ENCODE results near the gene SIM1.

- TF ChIP-seq, protein P1, sequence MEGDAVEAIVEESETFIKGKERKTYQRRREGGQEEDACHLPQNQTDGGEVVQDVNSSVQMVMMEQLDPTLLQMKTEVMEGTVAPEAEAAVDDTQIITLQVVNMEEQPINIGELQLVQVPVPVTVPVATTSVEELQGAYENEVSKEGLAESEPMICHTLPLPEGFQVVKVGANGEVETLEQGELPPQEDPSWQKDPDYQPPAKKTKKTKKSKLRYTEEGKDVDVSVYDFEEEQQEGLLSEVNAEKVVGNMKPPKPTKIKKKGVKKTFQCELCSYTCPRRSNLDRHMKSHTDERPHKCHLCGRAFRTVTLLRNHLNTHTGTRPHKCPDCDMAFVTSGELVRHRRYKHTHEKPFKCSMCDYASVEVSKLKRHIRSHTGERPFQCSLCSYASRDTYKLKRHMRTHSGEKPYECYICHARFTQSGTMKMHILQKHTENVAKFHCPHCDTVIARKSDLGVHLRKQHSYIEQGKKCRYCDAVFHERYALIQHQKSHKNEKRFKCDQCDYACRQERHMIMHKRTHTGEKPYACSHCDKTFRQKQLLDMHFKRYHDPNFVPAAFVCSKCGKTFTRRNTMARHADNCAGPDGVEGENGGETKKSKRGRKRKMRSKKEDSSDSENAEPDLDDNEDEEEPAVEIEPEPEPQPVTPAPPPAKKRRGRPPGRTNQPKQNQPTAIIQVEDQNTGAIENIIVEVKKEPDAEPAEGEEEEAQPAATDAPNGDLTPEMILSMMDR (conservative IDR thresholded peaks at IDR 0.05; ENCODE audit: low read depth, low read length) = no peak
- no peak for TF ChIP-seq EZH2 (IDR thresholded peaks at IDR 0.05; ENCODE audit: borderline replicate concordance, low read depth, low read length, poor library complexity, severe bottlenecking)
Measured at GRCh38 chr6:100447081-100447899, 17.4 kb downstream of the SIM1 start.

Data from A673 (cell line).